Measurements from ENCODE around the gene ERI3. TPM values are rescaled to one million over a fixed set of nuclear protein-coding genes. Genes with fewer than 3 reads are reported as not detected.
A peak's percentile ranks its signal among the peaks of the same experiment; 100 is the strongest.

Gene ERI3
- total and polyA plus RNA-seq, 9 of the 15 experiments (the other 6 are each of a cell fraction or from before 2014, with no cell fraction given): 47.8 to 93.4 (median 67.2) TPM

DNA sequence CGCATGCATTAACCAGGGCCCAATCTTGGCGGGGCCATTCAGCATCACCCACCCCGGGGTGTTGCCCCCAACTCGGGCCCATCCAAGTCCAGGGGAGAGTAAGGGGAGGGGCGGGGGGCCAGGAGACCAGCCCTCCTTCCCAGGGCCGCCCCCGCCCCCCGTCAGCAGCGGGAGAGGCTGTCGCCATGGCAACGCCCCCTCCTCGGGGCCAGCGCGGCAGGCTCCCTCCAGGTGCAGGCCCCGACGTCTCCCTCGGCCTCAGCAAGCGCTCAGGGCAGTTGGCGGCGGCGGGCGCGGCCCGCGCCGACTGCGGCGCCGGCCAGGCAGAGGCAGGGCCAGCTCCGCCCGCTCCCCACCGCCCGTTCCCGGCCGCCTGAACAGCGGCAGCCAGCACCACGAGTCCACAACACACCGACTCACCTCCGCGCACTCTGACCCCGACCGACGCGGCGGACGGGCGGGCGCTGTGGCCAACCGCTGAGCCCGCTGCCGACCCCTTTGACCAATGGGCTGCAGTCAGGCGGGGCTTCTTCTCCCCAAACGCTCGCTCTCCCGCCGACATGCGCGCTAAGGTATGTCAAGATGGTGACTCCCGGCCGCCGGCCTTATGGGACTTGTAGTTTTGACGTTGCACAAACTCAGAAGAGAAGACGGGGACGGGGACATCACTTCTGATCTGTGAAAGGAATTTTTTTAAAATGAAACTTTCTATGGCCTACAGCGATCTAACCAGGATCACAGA lies at the start of gene ERI3 (continued):
- TF ChIP-seq ASH1L (IDR thresholded peaks at IDR 0.05; ENCODE audit: borderline replicate concordance, low read depth, partially characterized antibody): peak; percentile 96
- peak; percentile 63; the same call in 1 of the 2 replicates for TF ChIP-seq SP1 (CRISPR knock-in tag; IDR thresholded peaks at IDR 0.05)
- TF ChIP-seq NR4A1 (CRISPR knock-in tag; IDR thresholded peaks at IDR 0.05): no peak
- TF ChIP-seq NR4A1 (tag; IDR thresholded peaks at IDR 0.05): no peak
- peak; percentile 50; the same call in 1 of the 2 replicates for TF ChIP-seq HDAC8 (tag; IDR thresholded peaks at IDR 0.05)
- peak; percentile 99 for TF ChIP-seq CXXC5 (CRISPR knock-in tag; IDR thresholded peaks at IDR 0.05)
- TF ChIP-seq L3MBTL2 (IDR thresholded peaks at IDR 0.05): peak; percentile 69
- no peak for TF ChIP-seq ESRRB (CRISPR knock-in tag; IDR thresholded peaks at IDR 0.05; ENCODE audit: borderline replicate concordance)
- TF ChIP-seq ZC3H11A (IDR thresholded peaks at IDR 0.05; ENCODE audit: low read depth, low read length): 0 out of 2 replicates have a peak, but pooled peaks have one; percentile 13
- TF ChIP-seq, protein P1, sequence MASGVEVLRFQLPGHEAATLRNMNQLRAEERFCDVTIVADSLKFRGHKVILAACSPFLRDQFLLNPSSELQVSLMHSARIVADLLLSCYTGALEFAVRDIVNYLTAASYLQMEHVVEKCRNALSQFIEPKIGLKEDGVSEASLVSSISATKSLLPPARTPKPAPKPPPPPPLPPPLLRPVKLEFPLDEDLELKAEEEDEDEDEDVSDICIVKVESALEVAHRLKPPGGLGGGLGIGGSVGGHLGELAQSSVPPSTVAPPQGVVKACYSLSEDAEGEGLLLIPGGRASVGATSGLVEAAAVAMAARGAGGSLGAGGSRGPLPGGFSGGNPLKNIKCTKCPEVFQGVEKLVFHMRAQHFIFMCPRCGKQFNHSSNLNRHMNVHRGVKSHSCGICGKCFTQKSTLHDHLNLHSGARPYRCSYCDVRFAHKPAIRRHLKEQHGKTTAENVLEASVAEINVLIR (CRISPR knock-in tag; IDR thresholded peaks at IDR 0.05): peak; percentile 93
- TF ChIP-seq NBN (IDR thresholded peaks at IDR 0.05; ENCODE audit: low read depth): no peak
- TF ChIP-seq RB1 (IDR thresholded peaks at IDR 0.05; ENCODE audit: low read depth): peak; percentile 92
- TF ChIP-seq ZBTB1 (CRISPR knock-in tag; IDR thresholded peaks at IDR 0.05; ENCODE audit: borderline replicate concordance, low read depth): peak; percentile 63; the same call in 1 of the 2 replicates
- peak; percentile 26 for TF ChIP-seq HNRNPLL (IDR thresholded peaks at IDR 0.05; ENCODE audit: low read depth, low read length, poor library complexity, severe bottlenecking)
- TF ChIP-seq SIX5 (IDR thresholded peaks at IDR 0.05; ENCODE audit: borderline replicate concordance in 1 of 2, insufficient read depth in 1 of 2, low read depth in 1 of 2, low read length in 2 of 2): peak; percentile 86 to 90
- TF ChIP-seq MCM5 (IDR thresholded peaks at IDR 0.05; ENCODE audit: low read depth): no peak
- peak; percentile 56; the same call in 1 of the 2 replicates for TF ChIP-seq POLR2AphosphoS5 (IDR thresholded peaks at IDR 0.05; ENCODE audit: control insufficient read depth, insufficient read depth, low read depth, low read length)
- TF ChIP-seq ILK (tag; IDR thresholded peaks at IDR 0.05; ENCODE audit: borderline replicate concordance, low read depth): no peak
- TF ChIP-seq SOX6 (IDR thresholded peaks at IDR 0.05): peak; percentile 25; the same call in 1 of the 2 replicates
- TF ChIP-seq, protein P2, sequence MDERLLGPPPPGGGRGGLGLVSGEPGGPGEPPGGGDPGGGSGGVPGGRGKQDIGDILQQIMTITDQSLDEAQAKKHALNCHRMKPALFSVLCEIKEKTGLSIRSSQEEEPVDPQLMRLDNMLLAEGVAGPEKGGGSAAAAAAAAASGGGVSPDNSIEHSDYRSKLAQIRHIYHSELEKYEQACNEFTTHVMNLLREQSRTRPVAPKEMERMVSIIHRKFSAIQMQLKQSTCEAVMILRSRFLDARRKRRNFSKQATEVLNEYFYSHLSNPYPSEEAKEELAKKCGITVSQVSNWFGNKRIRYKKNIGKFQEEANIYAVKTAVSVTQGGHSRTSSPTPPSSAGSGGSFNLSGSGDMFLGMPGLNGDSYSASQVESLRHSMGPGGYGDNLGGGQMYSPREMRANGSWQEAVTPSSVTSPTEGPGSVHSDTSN (CRISPR knock-in tag; IDR thresholded peaks at IDR 0.05; ENCODE audit: low read depth): peak; percentile 100
- TF ChIP-seq, protein P2 (tag; conservative IDR thresholded peaks at IDR 0.05; ENCODE audit: low read depth): peak; percentile 99
